Progenitor cell of endocrine pancreas (in vitro differentiated cells): Measurements from ENCODE around the gene CARS2. TPM values are rescaled to one million over a fixed set of nuclear protein-coding genes. Genes with fewer than 3 reads are reported as not detected.
"Not testable (repeated sequence)": the region's sequence is repeated elsewhere in the genome, so short reads cannot be mapped to it uniquely, and the experiment has no call there.

Experiments used
- DNase-seq: peaks from one replicate; pipeline ENCODE4 v3.0.0; 2021; ENCODE audit warnings: low spot score; ENCODE audit not compliant: unreplicated experiment
- H3K27ac Mint-ChIP-seq: 2 replicates; pipeline ENCODE4 v1.8.0; 2021; ENCODE audit warnings: mild to moderate bottlenecking, moderate library complexity, mixed read lengths
- H3K27me3 Mint-ChIP-seq: 2 replicates; pipeline ENCODE4 v1.8.0; 2021; ENCODE audit warnings: mixed read lengths
- H3K36me3 Mint-ChIP-seq: 2 replicates; pipeline ENCODE4 v1.8.0; 2022; ENCODE audit warnings: mixed read lengths; ENCODE audit not compliant: insufficient read depth
- H3K4me1 Mint-ChIP-seq: 2 replicates; pipeline ENCODE4 v1.8.0; 2021; ENCODE audit warnings: low read depth, mixed read lengths
- H3K4me3 Mint-ChIP-seq: 2 replicates; pipeline ENCODE4 v1.8.0; 2021; ENCODE audit warnings: low read depth, mild to moderate bottlenecking, moderate library complexity, mixed read lengths
- H3K9me3 Mint-ChIP-seq: 2 replicates; pipeline ENCODE4 v1.8.0; 2021; ENCODE audit warnings: low read depth, mixed read lengths
- CTCF ChIP-seq: fragments of 200-600 bp; sonication (generic); IDR thresholded peaks from one replicate; pipeline ENCODE4 v1.5.0; 2021; ENCODE audit warnings: antibody characterized with exemption, mild to moderate bottlenecking; ENCODE audit not compliant: unreplicated experiment
- total RNA-seq: library from RNA; stranded (reverse); gene quantifications from 2 replicates; pipeline ENCODE4 v1.2.1, GENCODE V29; 2021

Gene CARS2
- total RNA-seq, 1 donor from 2014 or later, result 90.4 TPM

- H3K27ac Mint-ChIP-seq, result no peak overlapping the region
- TF ChIP-seq CTCF, result no peak
- H3K4me1 Mint-ChIP-seq, result no peaks in the 10 kb centered on the region
Observed at GRCh38 chr13:110662777-110663443, 43.0 kb downstream of the CARS2 start.

GRCh38 chr13:110662091-110662490 lies 43.8 kb downstream of the CARS2 start:
- peaks cover 30% of the 10 kb centered on the region for H3K9me3 Mint-ChIP-seq
- no peaks in the 10 kb centered on the region for H3K4me1 Mint-ChIP-seq
- TF ChIP-seq CTCF, result no peak
- no peak overlapping the region for H3K27ac Mint-ChIP-seq
- peaks cover 64% of the 10 kb centered on the region for H3K36me3 Mint-ChIP-seq
- no peak for DNase-seq
- H3K4me3 Mint-ChIP-seq, result no peak overlapping the region
- H3K27me3 Mint-ChIP-seq, result no peaks in the 10 kb centered on the region

More at GRCh38 chr13:110662777-110663443, 43.0 kb downstream of the CARS2 start:
- no peak for DNase-seq
- Mint-ChIP-seq H3K9me3 (peaks cover 26% of the 10 kb centered on the region), H3K27me3 (no peaks in the 10 kb centered on the region), H3K36me3 (peaks cover 62% of the 10 kb centered on the region), H3K4me3 (no peak overlapping the region)

- Mint-ChIP-seq H3K9me3 (peaks cover 30% of the 10 kb centered on the region), H3K36me3 (peaks cover 63% of the 10 kb centered on the region), H3K4me1 (no peaks in the 10 kb centered on the region), H3K27ac (no peak overlapping the region), H3K4me3 (no peak overlapping the region), H3K27me3 (no peaks in the 10 kb centered on the region)
- no peak for DNase-seq
- TF ChIP-seq CTCF, result no peak
Observed at GRCh38 chr13:110661256-110661655, 44.7 kb downstream of the CARS2 start.

GRCh38 chr13:110658218-110658911 lies 47.6 kb downstream of the CARS2 start:
- not testable (repeated sequence) for H3K27ac Mint-ChIP-seq, H3K27me3 Mint-ChIP-seq, H3K4me1 Mint-ChIP-seq, DNase-seq, H3K4me3 Mint-ChIP-seq
- Mint-ChIP-seq H3K9me3 (peaks cover 30% of the 10 kb centered on the region), H3K36me3 (peaks cover 57% of the 10 kb centered on the region)

GRCh38 chr13:110657196-110657595 lies 48.7 kb downstream of the CARS2 start:
- no peak for DNase-seq
- Mint-ChIP-seq H3K4me3 (no peak overlapping the region), H3K4me1 (no peaks in the 10 kb centered on the region), H3K36me3 (peaks cover 48% of the 10 kb centered on the region), H3K27ac (peak overlapping the region; percentile 84), H3K27me3 (no peaks in the 10 kb centered on the region), H3K9me3 (peaks cover 26% of the 10 kb centered on the region)
- no peak for TF ChIP-seq CTCF
